ENCODE measurements around the gene BMPER.

BMPER gene

GRCh38 chr7:34191162-34191561, 285.8 kb downstream of the BMPER start:
- DNase-seq = no peak

GRCh38 chr7:34191771-34192479, 286.6 kb downstream of the BMPER start:
- no peak for DNase-seq

GRCh38 chr7:34192906-34193305, 287.6 kb downstream of the BMPER start:
- DNase-seq = no peak

- no peak for DNase-seq
Measured at GRCh38 chr7:34198231-34198641, 292.9 kb downstream of the BMPER start.
